Smooth muscle cell of the brain vasculature (primary cell): ENCODE data around the gene C1orf116.

Experiments used
- DNase-seq: peaks from one replicate; pipeline ENCODE4 v3.0.0-alpha.2; 2012; ENCODE audit warnings: low read depth, low spot score

The C1orf116 gene

DNA sequence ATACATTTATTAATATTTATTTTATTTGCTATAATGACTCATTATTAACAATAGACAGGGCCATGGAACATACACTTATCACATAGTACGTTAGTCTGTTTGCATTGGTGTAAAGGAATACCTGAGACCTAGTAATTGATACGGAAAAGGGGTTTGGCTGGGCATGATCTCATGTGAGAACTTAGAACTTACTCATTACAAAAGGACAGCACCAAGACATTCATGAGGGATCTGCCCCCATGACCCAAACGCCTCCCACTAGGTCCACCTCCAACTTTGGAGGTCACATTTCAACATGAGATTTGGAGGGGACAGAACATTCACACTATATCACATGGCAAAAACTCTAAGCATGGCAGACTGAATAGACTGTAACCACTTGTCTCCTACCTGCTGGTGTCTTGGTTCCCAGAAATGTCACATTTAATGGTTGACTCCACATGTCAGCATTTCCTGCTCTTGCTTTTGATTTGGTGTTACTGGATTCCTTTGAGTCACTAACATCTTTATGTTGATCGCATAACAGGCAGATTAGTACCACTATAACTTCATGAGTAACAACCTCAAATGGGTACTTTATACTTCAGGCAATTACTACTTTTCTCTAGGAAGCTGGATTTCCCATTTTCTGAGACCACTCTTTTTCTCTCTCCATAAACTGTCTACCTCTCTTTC, 3.5 kb upstream of the C1orf116 start:
- no peak for DNase-seq

DNA sequence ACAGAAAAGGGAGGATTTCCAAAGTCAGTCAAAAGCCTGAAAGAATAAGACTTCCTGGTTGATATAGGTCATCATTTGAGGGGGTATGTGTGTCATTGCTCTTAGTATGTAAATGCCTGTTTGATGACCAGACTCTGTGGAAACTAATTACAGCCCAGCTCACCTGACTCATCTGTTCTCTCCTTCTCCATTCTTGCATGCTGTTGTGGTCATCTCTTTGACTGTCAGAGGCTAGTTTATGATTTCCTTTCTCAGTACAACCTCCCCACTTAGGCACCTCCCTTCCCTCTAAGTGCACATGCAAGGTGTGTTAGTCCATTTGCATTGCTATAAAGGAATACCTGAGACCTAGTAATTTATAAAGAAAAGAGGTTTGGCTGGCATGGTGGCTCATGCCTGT, 2.4 kb upstream of the C1orf116 start:
- no peak for DNase-seq

DNA sequence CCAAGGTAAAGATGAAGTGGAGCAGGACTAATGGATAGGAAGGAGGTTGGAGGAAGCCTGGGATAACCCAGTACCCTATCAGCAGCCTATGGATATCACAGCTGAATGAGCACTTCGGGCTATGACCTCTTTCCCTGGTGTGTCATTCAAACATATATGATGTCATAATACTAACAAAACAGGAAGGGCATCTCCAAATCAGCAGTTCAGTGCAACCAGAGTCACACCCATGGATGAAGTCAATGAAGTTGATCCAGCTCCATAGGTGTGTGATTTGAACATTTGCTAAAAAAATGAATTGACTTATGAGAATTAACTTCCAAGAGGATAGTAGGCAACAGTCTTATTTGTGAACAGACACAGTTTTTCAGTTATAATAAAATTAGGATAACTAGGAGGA, 1.7 kb upstream of the C1orf116 start:
- no peak for DNase-seq

DNA sequence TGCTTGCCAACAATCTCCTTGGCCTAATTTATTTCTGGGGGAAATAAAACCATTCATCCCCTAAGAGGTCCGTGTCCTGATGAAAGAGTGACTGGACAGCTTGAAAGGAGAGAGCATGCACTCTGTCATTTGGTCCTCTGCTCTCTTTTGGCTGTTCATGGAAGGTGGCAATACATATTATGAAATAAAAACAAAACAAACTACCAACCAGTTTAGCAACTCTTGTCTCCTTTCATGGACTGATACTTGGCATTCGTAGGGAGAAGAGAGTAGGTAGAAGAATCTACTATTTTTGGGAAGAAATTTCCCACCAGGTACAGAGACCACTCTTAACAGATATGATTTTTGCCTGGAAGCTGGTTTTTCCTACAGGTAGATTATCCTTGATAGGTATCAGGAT, 746 bp upstream of the C1orf116 start:
- DNase-seq: no peak

DNA sequence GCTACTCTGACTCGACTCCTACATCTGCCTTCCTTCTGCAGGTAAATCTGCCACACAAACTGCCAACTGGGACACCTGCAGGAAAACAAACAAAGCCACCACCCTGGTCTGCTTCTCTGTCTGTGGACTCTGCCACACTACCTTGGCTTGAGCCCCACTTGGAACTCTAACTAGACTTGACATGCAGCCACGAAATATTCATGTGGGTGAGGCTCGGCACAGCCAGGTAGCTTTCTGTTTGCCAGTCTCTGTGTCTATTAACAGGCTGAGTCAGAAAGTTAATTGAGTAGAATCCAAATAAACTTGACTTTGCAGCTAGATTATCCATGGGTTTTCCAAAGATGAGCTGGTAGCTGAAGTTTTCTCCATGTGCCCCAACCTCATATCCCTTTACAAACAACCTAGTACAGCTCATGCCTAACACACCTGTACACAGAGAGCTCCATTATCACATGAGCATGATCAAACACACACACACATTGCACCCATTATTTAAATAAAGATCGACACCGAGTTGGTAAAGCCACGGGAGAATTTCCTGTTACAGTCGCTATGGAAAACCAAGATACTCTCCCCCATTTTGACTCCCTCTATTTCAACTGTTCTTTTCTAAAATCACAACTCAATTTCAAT, 808 bp downstream of the C1orf116 start:
- DNase-seq: no peak

DNA sequence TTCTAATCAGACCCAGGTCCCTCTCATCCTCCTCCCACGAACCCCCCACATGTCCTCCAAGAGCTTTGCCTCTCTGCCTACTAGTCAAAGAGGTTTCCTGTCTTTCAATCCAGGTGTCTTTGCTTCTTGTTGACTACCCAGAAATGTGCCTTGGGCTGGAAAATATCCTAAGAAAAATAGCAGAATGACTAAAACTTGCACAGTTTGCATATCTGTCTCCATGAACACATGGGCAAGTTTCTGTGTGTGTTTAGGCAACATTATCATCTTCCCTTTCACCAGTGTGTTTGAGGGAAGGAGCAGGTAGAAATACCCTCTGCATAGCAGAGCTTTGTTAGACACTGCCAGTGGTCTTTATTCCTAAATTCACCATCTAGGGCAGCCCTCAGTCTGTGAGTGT, 1.5 kb downstream of the C1orf116 start:
- DNase-seq: no peak

DNA sequence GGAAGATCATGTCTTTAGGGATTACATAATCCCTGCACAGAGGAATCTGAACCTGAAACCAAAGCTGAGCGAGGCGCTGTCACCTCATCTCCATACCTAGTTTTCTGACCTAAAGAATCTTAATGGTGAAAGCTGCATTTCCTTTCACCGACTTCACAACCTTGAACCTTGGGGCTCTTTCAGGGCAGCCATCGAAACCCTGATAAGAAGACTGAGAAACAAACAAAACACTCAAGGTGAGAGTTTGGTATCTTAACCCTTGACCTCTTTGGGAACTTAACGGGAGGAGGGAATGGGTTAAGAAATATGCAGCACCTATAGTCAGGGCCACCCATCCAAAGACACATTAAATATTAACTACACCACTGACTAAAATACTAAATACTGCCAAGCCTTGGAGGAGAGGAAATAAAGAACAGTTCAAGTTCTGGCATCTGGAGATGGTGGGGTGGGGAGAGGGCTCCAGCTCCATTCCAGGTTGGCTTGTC, 2.0 kb downstream of the C1orf116 start:
- DNase-seq: no peak

DNA sequence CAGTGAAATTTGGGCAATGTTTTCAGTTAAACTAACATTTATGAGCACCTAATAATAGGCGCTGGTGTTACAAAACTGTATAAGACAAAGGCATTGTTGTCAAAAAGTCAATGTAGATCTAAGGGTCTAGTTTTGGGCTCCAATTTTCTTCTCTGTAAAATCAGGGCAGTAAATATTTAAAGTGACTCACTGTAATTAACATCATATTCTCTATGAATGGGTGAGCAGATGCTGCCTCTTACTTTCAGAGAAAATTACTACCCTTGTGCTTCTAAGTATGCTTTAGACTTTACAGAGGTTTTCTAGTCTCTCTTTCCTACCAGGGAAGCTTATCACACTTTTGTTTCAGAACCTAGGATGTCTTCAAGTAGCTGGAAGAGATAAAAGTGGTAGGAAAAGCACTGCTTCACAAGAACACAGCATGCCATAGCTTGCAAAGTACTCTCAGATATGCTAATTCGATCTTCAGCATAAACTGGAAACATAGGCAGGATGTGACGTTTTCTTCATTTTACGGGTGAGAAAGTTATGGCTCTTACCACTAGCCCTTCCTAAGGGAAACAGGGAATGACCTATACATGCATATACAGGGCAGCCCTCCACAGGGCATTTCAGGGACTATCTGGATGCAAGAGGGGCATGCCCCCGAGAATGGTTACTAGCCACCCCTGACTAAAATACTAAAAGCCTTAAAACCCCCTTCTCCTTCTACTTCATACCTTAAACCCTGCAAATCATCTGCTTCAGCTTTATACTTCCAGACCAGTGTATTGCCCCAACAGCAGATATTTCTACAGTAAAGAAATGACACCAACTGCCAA, 2.6 kb downstream of the C1orf116 start:
- no peak for DNase-seq

DNA sequence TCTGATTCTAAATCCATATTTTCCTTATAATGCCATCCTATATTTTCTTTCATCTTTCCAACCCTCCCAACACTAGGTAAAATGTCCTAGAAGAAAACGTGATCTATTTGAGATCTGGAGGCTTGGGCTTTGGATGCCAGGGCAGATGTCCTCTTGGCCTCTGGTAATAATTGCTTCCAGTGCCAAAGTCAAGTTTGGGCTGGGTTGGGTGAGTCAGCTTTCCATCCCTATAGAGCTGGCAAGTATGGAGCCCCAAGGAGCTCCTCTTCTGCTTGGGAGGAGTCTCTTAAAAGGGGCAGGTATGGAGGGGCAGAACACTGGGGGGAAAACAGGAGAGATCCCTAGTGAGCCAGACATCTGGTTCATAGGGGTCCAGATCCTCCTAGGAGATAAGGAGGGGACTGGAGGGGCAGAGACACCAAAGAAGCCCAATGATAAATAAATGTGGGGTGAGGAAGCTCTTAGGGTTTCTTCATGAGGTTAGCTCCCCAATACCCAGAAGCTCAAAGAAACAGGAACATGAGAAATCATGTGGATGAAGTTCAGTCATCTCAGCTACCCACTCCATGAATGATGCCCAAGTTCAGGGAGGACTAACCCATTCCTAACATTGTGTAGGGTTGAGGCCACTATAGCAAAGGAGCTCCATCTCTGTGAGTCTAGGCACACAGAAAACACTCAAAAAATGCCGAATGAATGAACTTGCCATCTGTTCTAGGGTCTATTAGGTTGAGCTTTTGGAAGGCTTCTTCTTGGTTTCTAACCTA, 3.5 kb downstream of the C1orf116 start:
- DNase-seq: no peak

DNA sequence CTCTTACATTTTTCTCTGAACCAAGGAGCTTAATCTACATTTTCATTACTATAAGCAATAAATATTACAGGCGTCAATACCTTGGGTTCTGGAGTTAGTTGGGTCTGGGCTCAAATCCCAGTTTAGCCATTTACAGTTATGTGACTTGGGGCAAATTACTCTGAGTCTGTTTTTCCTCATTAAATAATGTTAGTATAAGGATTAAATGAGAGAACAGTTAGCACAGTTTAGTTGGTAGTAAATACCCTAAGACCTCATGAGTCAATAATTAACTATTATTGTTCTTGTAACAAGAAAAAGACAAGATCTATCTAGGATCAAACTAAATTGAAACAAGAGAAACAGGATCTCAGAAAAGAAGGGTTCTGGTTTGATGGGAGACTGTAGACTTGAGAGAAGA, 4.6 kb downstream of the C1orf116 start:
- DNase-seq: no peak

DNA sequence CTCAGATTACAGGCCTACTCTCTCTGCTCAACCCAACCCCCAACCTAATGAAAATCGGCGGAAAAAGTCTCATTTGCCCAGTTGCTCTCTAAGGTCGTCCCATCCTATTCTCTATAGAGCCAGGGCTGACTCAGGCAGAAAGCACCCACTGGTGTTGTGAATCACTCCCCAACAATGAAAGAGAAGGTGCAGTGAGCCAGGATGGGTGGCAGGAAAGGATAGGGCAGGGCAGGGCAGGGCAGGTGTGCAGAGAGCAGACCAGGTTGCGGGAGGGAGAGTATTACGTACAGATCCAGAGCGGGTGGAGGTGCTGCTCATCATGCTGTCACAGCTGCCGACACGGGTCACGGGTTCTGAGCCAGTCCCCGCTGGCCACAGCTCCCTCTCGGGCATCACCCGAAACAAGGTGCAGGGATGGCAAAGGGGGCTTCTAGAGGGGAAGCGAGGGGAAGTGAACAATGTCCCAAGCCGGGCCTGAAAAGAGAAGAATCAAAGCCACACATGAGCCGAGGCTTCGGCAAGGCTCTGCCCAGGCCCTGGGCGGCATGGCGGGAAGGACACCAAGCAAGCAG, 5.3 kb downstream of the C1orf116 start:
- DNase-seq: no peak

DNA sequence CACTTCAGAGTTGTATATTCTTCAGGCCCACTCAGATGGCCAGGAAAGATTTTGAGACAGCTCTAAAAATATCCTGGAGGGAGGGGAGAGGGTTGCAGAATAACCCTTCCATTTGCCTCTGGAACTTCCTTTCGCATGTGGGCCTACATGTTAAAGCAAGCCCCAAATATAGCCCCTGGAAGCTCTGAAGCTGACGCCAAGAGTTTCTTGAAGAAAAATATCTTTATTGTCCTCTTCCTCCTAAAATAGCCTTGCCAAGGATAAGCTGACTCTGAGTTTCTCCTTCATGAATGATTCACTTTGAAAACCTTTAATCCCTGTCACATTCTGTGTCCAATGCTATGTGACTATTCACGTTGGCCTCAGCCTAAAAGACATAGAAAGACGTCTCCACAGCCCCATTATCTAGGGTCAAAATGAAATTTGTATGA, 6.4 kb downstream of the C1orf116 start:
- DNase-seq: no peak

DNA sequence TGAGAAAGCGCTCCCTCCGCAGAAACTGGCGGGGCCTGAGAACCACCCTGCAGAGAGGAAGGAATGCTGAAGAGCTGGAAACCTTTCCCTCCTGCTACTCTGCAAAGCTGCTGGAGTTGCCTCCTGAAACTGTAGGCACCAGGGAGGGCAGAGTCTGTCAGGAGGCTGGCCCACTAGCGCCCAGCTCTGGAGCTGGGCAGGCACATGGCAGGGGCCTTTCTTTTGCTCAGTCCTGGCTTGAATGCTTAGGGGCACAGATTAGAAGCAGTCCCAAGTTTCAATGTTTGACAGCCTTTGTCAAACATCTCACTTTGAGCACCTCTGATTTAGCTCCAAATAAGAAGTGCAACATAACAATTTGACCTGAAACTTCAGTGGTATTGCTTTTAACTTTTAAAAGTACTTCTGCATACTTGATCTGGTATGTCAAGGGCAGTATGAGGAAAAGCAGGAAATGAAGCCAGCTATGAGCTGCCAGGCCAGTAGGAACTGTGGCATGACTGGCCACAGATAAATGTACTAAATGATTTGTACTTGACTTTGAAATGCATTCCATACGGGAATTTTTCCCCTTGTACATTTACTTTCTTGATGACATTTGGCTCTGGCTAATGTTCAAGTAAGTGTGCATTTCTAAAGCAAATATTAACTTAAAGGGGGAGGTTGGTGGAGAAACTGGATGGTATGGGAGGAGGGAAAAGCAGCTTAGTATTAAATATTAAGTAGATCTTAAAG, 7.2 kb downstream of the C1orf116 start:
- DNase-seq: no peak

DNA sequence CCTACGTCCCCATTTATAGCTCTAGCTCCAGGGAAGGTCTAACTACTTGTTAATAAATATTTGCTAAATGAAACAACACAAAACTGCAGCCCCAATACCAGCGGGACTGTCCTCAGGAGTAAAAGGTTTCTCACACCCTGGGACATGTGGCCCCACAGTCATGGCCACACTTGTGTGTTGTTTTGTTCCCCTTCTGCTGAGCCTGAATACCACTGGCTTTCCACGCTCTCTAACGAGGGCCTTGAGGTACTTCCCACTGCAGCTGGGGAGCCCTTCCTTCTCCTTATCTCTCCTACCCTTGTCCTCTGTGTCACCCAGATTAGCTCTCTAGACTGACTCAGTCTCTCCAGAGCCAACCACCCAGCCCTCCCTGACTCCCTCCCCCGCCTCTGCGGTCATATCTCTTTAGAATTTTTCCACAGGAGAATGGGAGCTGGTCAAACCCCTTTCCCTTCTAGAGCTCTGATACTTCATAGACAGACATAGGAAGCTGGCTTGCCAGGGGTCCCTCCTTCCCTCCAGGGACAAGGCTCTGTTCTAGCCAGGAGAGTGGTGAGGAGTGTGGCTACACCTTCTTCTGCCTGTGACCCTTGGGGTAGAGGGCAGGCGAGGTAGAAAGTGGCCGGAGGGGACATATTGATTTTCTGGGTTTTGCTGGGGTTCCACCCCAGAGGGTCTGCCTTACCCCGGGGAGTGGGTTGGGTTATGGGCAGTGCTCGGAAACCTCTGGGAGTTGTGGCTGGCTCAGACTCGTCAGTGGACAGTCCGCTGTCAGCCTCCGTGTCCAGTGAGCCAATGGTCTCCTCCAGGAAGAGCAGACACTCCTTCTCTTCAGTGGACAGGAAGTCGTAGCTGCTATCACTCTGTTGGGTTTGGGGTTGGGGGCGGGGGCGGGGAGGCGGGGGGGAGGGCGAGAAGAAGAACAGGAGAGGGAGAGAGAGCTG, 8.1 kb downstream of the C1orf116 start:
- DNase-seq: no peak

DNA sequence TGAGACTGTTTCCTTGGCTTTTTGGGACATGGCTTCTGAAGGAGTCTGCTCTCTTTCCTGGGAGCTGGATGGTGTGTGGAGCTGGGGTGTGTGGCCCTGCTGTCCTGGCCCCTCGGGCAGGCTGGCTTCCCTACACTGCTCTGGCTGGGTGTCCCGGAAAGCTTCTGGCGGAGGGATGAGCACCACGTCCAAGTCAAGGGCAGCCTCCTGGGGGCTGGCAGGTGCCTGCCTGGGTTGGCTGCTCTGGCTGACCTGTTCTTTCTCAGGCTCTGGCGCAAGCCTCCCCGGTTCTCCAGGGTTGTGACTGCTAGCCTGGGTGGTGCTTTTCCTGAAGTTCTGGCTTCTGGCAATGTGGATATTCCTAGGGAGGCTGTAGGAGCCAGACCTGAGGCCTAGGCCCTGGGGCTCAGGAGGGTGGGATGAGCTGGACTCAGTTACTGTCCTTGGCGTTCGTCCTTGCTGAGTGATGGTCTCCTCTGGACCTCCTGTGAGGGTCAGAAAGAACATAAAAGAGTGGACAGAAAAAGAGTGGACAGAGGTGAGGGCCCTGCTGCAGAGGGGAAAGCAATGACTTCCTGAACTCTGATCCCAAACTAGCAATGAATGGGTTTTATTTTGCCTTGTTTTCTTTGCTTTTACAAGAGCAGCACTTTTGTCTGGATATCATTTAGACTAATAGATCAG, 9.4 kb downstream of the C1orf116 start:
- no peak for DNase-seq

DNA sequence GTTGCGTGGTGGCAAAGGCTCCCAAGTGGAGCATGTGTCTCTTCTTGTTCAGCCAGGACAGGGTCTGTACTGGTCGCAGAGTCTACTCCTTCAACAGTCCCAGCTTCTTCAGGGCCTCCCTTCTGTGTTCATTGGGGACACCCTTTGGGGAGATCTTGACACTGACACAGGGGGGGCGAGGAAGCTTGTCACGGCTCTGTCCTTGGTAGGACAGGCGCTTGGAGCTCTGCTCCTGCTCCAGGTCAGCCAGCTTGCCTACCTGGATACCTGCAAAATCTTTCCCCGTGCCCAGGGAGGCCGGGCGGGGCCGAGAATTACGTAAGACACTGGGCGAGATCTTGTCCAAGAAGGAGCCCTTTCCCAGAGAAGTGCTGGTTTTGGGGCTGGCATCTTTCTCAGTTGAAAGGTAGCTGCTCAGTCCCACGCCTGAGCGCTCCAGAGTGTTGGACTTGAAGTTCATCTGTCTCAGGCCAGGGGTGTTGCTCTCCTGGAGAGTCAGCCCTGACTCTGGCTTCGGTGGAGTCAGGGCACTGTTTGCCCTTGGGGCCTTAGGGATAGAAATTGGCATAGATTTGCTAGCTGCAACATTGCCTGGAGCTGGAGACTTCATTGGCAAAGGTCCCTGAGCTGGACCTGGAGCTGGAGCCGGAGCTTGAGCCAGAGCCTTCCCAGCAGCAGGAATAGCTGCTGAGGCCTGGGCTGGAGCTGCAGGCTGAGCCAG, 10.5 kb downstream of the C1orf116 start:
- no peak for DNase-seq

DNA sequence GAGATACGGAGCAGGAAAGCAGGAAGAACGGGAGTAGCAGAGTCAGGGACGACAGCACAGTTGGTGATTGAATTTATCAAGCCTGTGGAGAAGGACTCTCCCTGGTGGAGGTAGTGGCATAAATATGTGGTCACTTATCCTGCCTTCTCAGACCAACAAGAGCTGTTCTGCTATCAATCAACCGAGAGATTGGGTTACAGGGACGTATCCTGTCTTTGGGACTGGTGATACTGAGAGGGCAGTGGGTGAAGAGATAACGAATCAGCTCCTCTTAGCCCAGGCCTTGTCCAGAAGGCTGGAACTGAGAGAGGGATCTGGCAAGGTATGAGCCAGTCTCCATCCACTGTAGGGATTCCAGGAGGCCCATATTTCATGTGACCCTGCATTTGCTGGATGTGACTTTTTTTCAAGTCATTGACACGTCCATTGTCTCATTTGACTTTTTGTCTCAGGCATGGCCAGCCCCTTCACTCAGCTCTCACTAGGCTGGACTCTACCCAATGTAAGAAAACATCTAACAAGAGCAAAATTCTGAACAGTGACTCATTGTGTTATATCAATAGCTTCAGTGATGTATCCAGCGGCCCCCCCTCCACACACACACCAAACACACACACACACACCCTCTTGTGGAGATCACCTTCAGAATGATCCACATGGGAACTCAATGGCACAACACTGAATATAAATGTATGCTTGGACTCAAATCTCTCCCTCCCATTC, 11.3 kb downstream of the C1orf116 start:
- no peak for DNase-seq

DNA sequence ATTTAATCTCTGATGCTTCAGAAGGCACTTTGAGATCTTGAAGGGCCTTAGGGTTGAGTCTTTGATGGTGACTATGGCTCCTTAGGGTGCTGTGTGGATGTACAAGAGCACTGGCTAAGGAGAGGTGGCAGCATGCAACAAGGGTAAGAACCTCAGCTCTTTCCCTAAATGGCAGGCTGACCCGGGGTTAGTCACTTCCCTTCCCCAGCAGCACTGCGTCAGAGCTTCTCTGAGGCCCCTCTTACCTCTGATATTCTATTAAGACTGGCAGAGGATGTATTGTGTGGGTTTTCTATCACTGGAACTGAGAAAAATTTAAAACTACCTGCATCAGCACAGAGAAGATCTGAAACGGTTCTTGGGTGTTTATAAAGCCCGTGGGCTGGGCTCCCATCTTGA, 11.8 kb downstream of the C1orf116 start:
- DNase-seq: no peak
